Stomach (tissue), 4 donors: ENCODE data around the gene CCDC167.

ENCODE experiments used
- CTCF ChIP-seq, 7 experiments: fragments of 450-650 bp in 4 of 7; fragments of 200-600 bp in 3 of 7; sonication (generic) in 3 of 7; IDR thresholded peaks; one replicate each; pipeline ENCODE4 v1.5.1; 2016 to 2019; ENCODE audit warnings: antibody characterized with exemption in 7 of 7, control low read depth in 2 of 7, mild to moderate bottlenecking in 1 of 7
- POLR2AphosphoS5 ChIP-seq, 3 donors: sonication (generic); formaldehyde crosslinking; IDR thresholded peaks; one replicate each; pipeline ENCODE4 v1.6.1; 2016; ENCODE audit warnings: antibody characterized with exemption in 3 of 3

- no peak for TF ChIP-seq CTCF (IDR thresholded peaks at IDR 0.05)
- TF ChIP-seq POLR2AphosphoS5 (IDR thresholded peaks at IDR 0.05), result no peak
Measured at GRCh38 chr6:37518116-37518515, 18.4 kb upstream of the CCDC167 start.
